ENCODE results near the gene MYRF. TPM values are rescaled to one million over a fixed set of nuclear protein-coding genes. Genes with fewer than 3 reads are reported as not detected.

MYRF gene
- total and polyA plus RNA-seq, 2 of the 13 experiments (the other 11 are each of a cell fraction or from before 2014, with no cell fraction given) = 10.2 to 25.9 TPM

DNA sequence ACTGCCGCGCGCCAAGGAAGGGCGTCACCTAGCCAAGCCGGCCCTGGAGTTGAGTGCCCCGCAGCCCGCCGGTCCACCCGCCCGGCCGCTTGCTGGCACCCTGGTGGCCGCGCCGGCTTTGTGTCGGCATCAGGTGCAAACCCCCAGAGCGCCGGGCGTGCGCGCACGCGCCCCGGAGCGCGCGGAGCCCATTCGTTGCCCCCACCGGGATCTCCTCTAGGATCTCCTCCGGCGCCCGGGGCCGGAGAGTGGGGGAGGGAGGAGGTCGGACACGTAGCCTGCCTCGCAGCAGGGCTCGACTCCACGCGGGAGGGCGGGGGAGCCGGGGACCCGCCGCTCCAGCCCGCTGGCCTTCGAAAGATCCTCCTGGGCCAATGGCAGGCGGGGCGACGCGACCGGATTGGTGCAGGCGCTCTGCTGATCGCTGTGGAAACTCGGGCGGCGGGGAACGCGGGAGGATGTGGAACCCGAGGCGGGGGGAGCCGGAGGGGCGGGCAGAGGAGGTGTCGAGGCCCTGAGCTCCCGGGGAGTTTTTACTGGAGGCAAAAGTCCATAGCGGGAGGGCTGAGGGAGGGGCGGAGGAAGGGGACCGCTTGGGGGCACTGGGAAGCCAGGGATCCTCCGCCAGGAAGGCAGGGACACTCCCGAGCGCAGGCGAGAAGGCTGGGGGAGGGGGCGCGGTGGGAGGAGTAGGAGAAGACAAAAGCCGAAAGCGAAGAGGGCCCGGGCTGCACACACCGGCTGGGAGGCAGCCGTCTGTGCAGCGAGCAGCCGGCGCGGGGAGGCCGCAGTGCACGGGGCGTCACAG, 75.3 kb downstream of the MYRF start, which contains the start of gene FADS2 (continued):
- TF ChIP-seq ZNF275 (CRISPR knock-in tag; IDR thresholded peaks at IDR 0.05; ENCODE audit: borderline replicate concordance) (peak; percentile 26), DMAP1 (CRISPR knock-in tag; IDR thresholded peaks at IDR 0.05) (peak; percentile 41; the same call in 1 of the 2 replicates), ZSCAN20 (CRISPR knock-in tag; IDR thresholded peaks at IDR 0.05; ENCODE audit: borderline replicate concordance) (0 out of 2 replicates have a peak, but pooled peaks have one; percentile 41), NR2C2 (CRISPR knock-in tag; IDR thresholded peaks at IDR 0.05; ENCODE audit: borderline replicate concordance) (no peak; the same call in 1 of the 2 replicates), TFDP1 (CRISPR knock-in tag; IDR thresholded peaks at IDR 0.05; ENCODE audit: borderline replicate concordance) (peak; percentile 56; the same call in 1 of the 2 replicates)
- TF ChIP-seq, protein P1, sequence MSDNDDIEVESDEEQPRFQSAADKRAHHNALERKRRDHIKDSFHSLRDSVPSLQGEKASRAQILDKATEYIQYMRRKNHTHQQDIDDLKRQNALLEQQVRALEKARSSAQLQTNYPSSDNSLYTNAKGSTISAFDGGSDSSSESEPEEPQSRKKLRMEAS (IDR thresholded peaks at IDR 0.05) = peak; percentile 77

GRCh38 chr11:61828379-61828628, 75.9 kb downstream of the MYRF start:
- 0% methylated on average over 2 of the region's 16 CpGs for WGBS (ENCODE audit: low lambda C conversion rate)
- peak overlapping the region; percentile 78 for H3K9ac ChIP-seq (ENCODE audit: insufficient read depth, low read depth, low read length)
- POLR2A ChIA-PET = interaction anchor here (1.2 to 2.8 kb wide), 3 partner anchors 12 to 72 kb away, joined by 4 to 49 read pairs (median 6); partner anchors contain the start of genes FADS1, FEN1 and TMEM258
- TF ChIP-seq KAT7 (CRISPR knock-in tag; IDR thresholded peaks at IDR 0.05; ENCODE audit: borderline replicate concordance) = no peak
- TF ChIP-seq SIN3A (IDR thresholded peaks at IDR 0.05; ENCODE audit: borderline replicate concordance, low read depth, low read length) = no peak
- TF ChIP-seq NCOA2 (CRISPR knock-in tag; IDR thresholded peaks at IDR 0.05) = 0 out of 2 replicates have a peak, but pooled peaks have one; percentile 26
- TF ChIP-seq BHLHE40 (IDR thresholded peaks at IDR 0.05; ENCODE audit: low read length) = no peak
- no peak for TF ChIP-seq ZNF441 (CRISPR knock-in tag; IDR thresholded peaks at IDR 0.05; ENCODE audit: borderline replicate concordance)
- TF ChIP-seq KDM3A (CRISPR knock-in tag; IDR thresholded peaks at IDR 0.05; ENCODE audit: low read depth) = no peak
- TF ChIP-seq ZNF143 (CRISPR knock-in tag; IDR thresholded peaks at IDR 0.05) = no peak
- TF ChIP-seq ZNF12 (CRISPR knock-in tag; IDR thresholded peaks at IDR 0.05) = no peak
- TF ChIP-seq ZNF687 (CRISPR knock-in tag; IDR thresholded peaks at IDR 0.05) = peak; percentile 11
- no peak for TF ChIP-seq ZNF225 (CRISPR knock-in tag; IDR thresholded peaks at IDR 0.05)
- TF ChIP-seq ZBTB42 (CRISPR knock-in tag; IDR thresholded peaks at IDR 0.05) = 0 out of 2 replicates have a peak, but pooled peaks have one; percentile 48

More at GRCh38 chr11:61828379-61828628, 75.9 kb downstream of the MYRF start:
- H3K79me2 ChIP-seq (ENCODE audit: insufficient read depth, low read length) = peaks cover 33% of the 10 kb centered on the region
- intact Hi-C loops (cut with micrococcal nuclease; ENCODE audit: unreplicated experiment) (no loop called here), in situ Hi-C loops (cut with HindIII; ENCODE audit: extremely low pct_ligation_motif_present, low pct_unique_long_range_greater_than_20kb) (no loop called here)
- no peaks in the 10 kb centered on the region for H3K9me3 ChIP-seq (ENCODE audit: low read length)
- FAIRE-seq (no peak), ATAC-seq (peak; percentile 12; the same call in 2 of the 3 replicates), DNase-seq (ENCODE audit: low spot score) (no peak)
- BruUV-seq (replicated peaks) = no TSS peak
- H4K20me1 ChIP-seq (ENCODE audit: insufficient read depth, low read length) = no peaks in the 10 kb centered on the region
- H3K4me1 ChIP-seq (ENCODE audit: insufficient read depth, low read length) = peaks cover 41% of the 10 kb centered on the region
- peak overlapping the region; percentile 86 for H3K4me2 ChIP-seq (ENCODE audit: low read depth, low read length)
- H3K36me3 ChIP-seq (replicated peaks in 1 of 2; ENCODE audit: control insufficient read depth in 1 of 2, insufficient read depth in 2 of 2, low read length in 2 of 2) = no peaks in the 10 kb centered on the region
- H3K4me3 ChIP-seq (replicated peaks in 1 of 3; ENCODE audit: insufficient read depth in 1 of 3, low read depth in 2 of 3, low read length in 3 of 3) = peak overlapping the region; percentile 62 to 91 (median 82)
- H3K27ac ChIP-seq (ENCODE audit: extremely low read length, insufficient read depth, low read length) = peak overlapping the region; percentile 74
- CTCF ChIA-PET (ENCODE audit: low intra/inter-chr PET ratio, low total read pairs) = interaction anchor here (1.8 kb wide), 1 partner anchor 31 kb away, joined by 7 read pairs; no protein-coding TSS in a partner anchor
- H2AFZ ChIP-seq (ENCODE audit: low read length) = no peak overlapping the region
- no peaks in the 10 kb centered on the region for H3K27me3 ChIP-seq (ENCODE audit: control insufficient read depth in 1 of 2, insufficient read depth in 2 of 2, low read length in 2 of 2)

Data from HepG2 (cell line).